Measurements from ENCODE around the gene CD200R1L. TPM values are rescaled to one million over a fixed set of nuclear protein-coding genes. Genes with fewer than 3 reads are reported as not detected.

CD200R1L gene
- total RNA-seq = not detected in 2 replicates

GRCh38 chr3:112846764-112847163, at the start of gene CD200R1L:
CD200R1L (minus strand) TSS chr3:112846864; CDS start chr3:112829367, 17,497 bp downstream.

Other genes starting within 250 kb of the CD200R1L start
- 12.7 and 21.9 TPM in 2 replicates for gene CCDC80, start 205.7 kb downstream of the CD200R1L start, total RNA-seq
- not detected in 2 replicates for gene CD200R1, start 128.2 kb upstream of the CD200R1L start, total RNA-seq
- gene GTPBP8, start 144.1 kb upstream of the CD200R1L start, total RNA-seq = 38.7 and 45.4 TPM in 2 replicates